ENCODE measurements around the gene RRAGD. TPM values are rescaled to one million over a fixed set of nuclear protein-coding genes. Genes with fewer than 3 reads are reported as not detected.

The RRAGD gene
- total and polyA plus RNA-seq, 2 experiments from 2014 or later = 11.8 to 28.1 TPM

DNA sequence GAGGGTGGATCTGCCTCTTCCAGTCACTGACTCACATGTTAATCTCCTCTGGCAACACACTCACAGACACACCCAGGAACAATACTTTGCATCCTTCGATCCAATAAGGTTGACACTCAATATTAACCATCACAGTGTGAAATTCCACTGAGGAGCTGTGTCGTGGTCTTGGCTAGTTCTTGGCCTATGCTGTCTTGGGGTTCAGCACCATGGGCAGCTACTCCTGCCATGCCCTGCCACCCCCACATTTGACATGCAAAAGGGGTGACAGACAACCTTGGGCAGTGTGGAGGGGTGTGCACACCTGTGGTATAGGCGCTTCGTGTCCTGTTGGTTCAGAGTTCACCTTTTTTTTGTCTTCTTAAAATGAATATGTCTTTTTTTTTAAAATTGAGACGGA, 46.6 kb upstream of the RRAGD start:
- Histone ChIP-seq H3K36me3 (replicated peaks; ENCODE audit: insufficient read depth, low read depth) (no peaks in the 10 kb centered on the region), H4K20me1 (ENCODE audit: insufficient read depth, poor library complexity, severe bottlenecking) (no peaks in the 10 kb centered on the region), H3K4me1 (ENCODE audit: insufficient read depth) (no peaks in the 10 kb centered on the region), H3K4me2 (no peak overlapping the region), H3K4me3 (no peak overlapping the region), H2AFZ (no peak overlapping the region), H3K9me2 (replicated peaks; ENCODE audit: insufficient read depth) (no peaks in the 10 kb centered on the region), H3K27ac (no peak overlapping the region), H3K79me2 (peaks cover 10% of the 10 kb centered on the region), H3K9me3 (ENCODE audit: low read depth) (no peaks in the 10 kb centered on the region), H3K27me3 (no peaks in the 10 kb centered on the region)
- WGBS (ENCODE audit: low lambda C conversion rate, missing lambda C conversion rate) = 94% methylated on average over 5 of the region's 5 CpGs
- no peak for DNase-seq (ENCODE audit: low spot score)
- TF ChIP-seq EZH2 (IDR thresholded peaks at IDR 0.05; ENCODE audit: borderline replicate concordance) = no peak
- TF ChIP-seq, protein P1, sequence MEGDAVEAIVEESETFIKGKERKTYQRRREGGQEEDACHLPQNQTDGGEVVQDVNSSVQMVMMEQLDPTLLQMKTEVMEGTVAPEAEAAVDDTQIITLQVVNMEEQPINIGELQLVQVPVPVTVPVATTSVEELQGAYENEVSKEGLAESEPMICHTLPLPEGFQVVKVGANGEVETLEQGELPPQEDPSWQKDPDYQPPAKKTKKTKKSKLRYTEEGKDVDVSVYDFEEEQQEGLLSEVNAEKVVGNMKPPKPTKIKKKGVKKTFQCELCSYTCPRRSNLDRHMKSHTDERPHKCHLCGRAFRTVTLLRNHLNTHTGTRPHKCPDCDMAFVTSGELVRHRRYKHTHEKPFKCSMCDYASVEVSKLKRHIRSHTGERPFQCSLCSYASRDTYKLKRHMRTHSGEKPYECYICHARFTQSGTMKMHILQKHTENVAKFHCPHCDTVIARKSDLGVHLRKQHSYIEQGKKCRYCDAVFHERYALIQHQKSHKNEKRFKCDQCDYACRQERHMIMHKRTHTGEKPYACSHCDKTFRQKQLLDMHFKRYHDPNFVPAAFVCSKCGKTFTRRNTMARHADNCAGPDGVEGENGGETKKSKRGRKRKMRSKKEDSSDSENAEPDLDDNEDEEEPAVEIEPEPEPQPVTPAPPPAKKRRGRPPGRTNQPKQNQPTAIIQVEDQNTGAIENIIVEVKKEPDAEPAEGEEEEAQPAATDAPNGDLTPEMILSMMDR (IDR thresholded peaks at IDR 0.05; ENCODE audit: poor library complexity) = no peak
- no peak for TF ChIP-seq EZH2phosphoT487 (IDR thresholded peaks at IDR 0.05; ENCODE audit: low read depth, severe bottlenecking, unreplicated experiment)

- no peak overlapping the region for H3K4me3 ChIP-seq
- TF ChIP-seq, protein P1 (IDR thresholded peaks at IDR 0.05; ENCODE audit: poor library complexity) = no peak
- no peak for TF ChIP-seq EZH2 (IDR thresholded peaks at IDR 0.05; ENCODE audit: borderline replicate concordance)
- TF ChIP-seq EZH2phosphoT487 (IDR thresholded peaks at IDR 0.05; ENCODE audit: low read depth, severe bottlenecking, unreplicated experiment) = no peak
- 85% methylated on average over 2 of the region's 2 CpGs for WGBS (ENCODE audit: low lambda C conversion rate, missing lambda C conversion rate)
Measured at GRCh38 chr6:89454300-89454699, 42.2 kb upstream of the RRAGD start.

DNA sequence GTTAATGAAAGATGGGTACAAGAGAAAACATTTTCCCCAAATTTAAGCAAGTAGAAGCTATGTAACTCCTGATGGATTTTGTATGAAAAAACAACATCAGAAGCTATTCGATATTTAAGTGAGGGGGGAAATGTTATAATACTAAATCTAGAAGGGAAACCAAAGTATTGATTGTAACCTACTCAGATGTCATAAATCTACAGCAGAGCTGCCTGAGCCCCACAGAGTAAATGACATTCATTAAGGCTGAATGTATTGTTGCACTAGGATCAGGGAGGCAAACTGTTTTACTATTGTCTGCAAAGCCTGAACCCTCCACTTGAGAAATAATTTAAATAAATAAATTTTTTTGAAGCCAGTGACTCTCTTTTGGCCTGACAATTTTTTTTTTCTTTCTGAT, 40.2 kb upstream of the RRAGD start:
- TF ChIP-seq, protein P1 (IDR thresholded peaks at IDR 0.05; ENCODE audit: poor library complexity) = no peak
- no peak for TF ChIP-seq EZH2phosphoT487 (IDR thresholded peaks at IDR 0.05; ENCODE audit: low read depth, severe bottlenecking, unreplicated experiment)
- TF ChIP-seq EZH2 (IDR thresholded peaks at IDR 0.05; ENCODE audit: borderline replicate concordance) = no peak
- H3K9me2 ChIP-seq (replicated peaks; ENCODE audit: insufficient read depth) = no peaks in the 10 kb centered on the region
- 100% methylated on average over 1 of the region's 1 CpG for WGBS (ENCODE audit: low lambda C conversion rate, missing lambda C conversion rate)
- H2AFZ ChIP-seq = no peak overlapping the region
- no peaks in the 10 kb centered on the region for H3K4me1 ChIP-seq (ENCODE audit: insufficient read depth)
- no peaks in the 10 kb centered on the region for H3K27me3 ChIP-seq
- H3K4me3 ChIP-seq = no peak overlapping the region
- no peak for DNase-seq (ENCODE audit: low spot score)
- H4K20me1 ChIP-seq (ENCODE audit: insufficient read depth, poor library complexity, severe bottlenecking) = no peaks in the 10 kb centered on the region
- H3K36me3 ChIP-seq (replicated peaks; ENCODE audit: insufficient read depth, low read depth) = no peaks in the 10 kb centered on the region
- H3K9me3 ChIP-seq (ENCODE audit: low read depth) = no peaks in the 10 kb centered on the region
- peaks cover 15% of the 10 kb centered on the region for H3K79me2 ChIP-seq
- H3K27ac ChIP-seq = no peak overlapping the region
- no peak overlapping the region for H3K4me2 ChIP-seq

More at GRCh38 chr6:89454300-89454699, 42.2 kb upstream of the RRAGD start:
- Histone ChIP-seq H3K36me3 (replicated peaks; ENCODE audit: insufficient read depth, low read depth) (no peaks in the 10 kb centered on the region), H3K27me3 (no peaks in the 10 kb centered on the region), H4K20me1 (ENCODE audit: insufficient read depth, poor library complexity, severe bottlenecking) (no peaks in the 10 kb centered on the region), H3K9me3 (ENCODE audit: low read depth) (no peaks in the 10 kb centered on the region), H3K9me2 (replicated peaks; ENCODE audit: insufficient read depth) (no peaks in the 10 kb centered on the region), H2AFZ (no peak overlapping the region), H3K4me1 (ENCODE audit: insufficient read depth) (no peaks in the 10 kb centered on the region), H3K27ac (no peak overlapping the region), H3K4me2 (no peak overlapping the region), H3K79me2 (peaks cover 15% of the 10 kb centered on the region)
- DNase-seq (ENCODE audit: low spot score) = no peak

DNA sequence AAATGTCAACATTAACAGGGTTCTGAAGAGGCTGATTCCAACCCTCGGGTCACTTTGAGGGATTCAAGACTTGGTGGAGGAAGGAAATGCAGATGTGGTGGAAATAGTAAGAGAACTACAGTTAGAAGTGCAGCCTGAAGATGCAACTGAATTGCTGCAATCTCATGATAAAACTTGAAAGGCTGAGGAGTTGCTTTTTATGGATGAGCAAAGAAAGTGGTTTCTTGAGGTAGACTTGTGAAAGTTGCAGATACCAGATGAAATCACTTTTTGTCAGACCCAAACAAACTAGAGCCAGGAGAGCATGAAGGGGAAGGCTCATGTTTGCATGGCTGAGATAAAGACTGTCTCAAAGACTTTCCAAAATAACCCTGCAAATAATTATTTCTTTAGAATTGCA, 37.1 kb upstream of the RRAGD start:
- Histone ChIP-seq H4K20me1 (ENCODE audit: insufficient read depth, poor library complexity, severe bottlenecking) (no peaks in the 10 kb centered on the region), H3K9me3 (ENCODE audit: low read depth) (no peaks in the 10 kb centered on the region), H3K79me2 (peaks cover 26% of the 10 kb centered on the region), H3K27ac (no peak overlapping the region), H3K4me2 (no peak overlapping the region), H3K36me3 (replicated peaks; ENCODE audit: insufficient read depth, low read depth) (no peaks in the 10 kb centered on the region), H3K27me3 (no peaks in the 10 kb centered on the region), H2AFZ (no peak overlapping the region), H3K4me3 (no peak overlapping the region), H3K9me2 (replicated peaks; ENCODE audit: insufficient read depth) (no peaks in the 10 kb centered on the region), H3K4me1 (ENCODE audit: insufficient read depth) (no peaks in the 10 kb centered on the region)
- TF ChIP-seq, protein P1 (IDR thresholded peaks at IDR 0.05; ENCODE audit: poor library complexity) = no peak
- no peak for TF ChIP-seq EZH2 (IDR thresholded peaks at IDR 0.05; ENCODE audit: borderline replicate concordance)
- TF ChIP-seq EZH2phosphoT487 (IDR thresholded peaks at IDR 0.05; ENCODE audit: low read depth, severe bottlenecking, unreplicated experiment) = no peak
- no peak for DNase-seq (ENCODE audit: low spot score)
- 65% methylated on average over 1 of the region's 1 CpG for WGBS (ENCODE audit: low lambda C conversion rate, missing lambda C conversion rate)

All from hepatocyte (in vitro differentiated cells).